ENCODE results near the gene TSPAN4.

The TSPAN4 gene

GRCh38 chr11:819129-819931 lies 23.3 kb upstream of the TSPAN4 start:
- H3K27ac ChIP-seq (ENCODE audit: low read length), result peak overlapping the region; percentile 52
- peaks cover 11% of the 10 kb centered on the region; the same call in 1 of the 2 replicates for H3K79me2 ChIP-seq (ENCODE audit: low read length)
- H3K4me3 ChIP-seq (ENCODE audit: low read length), result peak overlapping the region; percentile 86
- H3K9ac ChIP-seq (ENCODE audit: low read length), result peak overlapping the region; percentile 86
- H3K4me2 ChIP-seq (ENCODE audit: low read length), result peak overlapping the region; percentile 99
- H4K20me1 ChIP-seq (ENCODE audit: insufficient read depth, low read length), result peaks cover 16% of the 10 kb centered on the region
- no peak for TF ChIP-seq CTCF (IDR thresholded peaks at IDR 0.05; ENCODE audit: low read depth, low read length)
- no peak for TF ChIP-seq EZH2phosphoT487 (IDR thresholded peaks at IDR 0.05; ENCODE audit: low read depth)
- no peak overlapping the region for H2AFZ ChIP-seq (ENCODE audit: low read depth, low read length)
- no peaks in the 10 kb centered on the region for H3K9me3 ChIP-seq (ENCODE audit: insufficient read depth, low read length)
- no peaks in the 10 kb centered on the region for H3K27me3 ChIP-seq (ENCODE audit: low read depth, low read length)
- peaks cover 2% of the 10 kb centered on the region for H3K36me3 ChIP-seq (replicated peaks; ENCODE audit: low read depth, low read length)
- peaks cover 11% of the 10 kb centered on the region for H3K4me1 ChIP-seq (ENCODE audit: low read length)

- H3K27me3 ChIP-seq (ENCODE audit: low read depth, low read length), result no peaks in the 10 kb centered on the region
- peaks cover 11% of the 10 kb centered on the region for H3K4me1 ChIP-seq (ENCODE audit: low read length)
- peaks cover 11% of the 10 kb centered on the region; the same call in 1 of the 2 replicates for H3K79me2 ChIP-seq (ENCODE audit: low read length)
- TF ChIP-seq EZH2phosphoT487 (IDR thresholded peaks at IDR 0.05; ENCODE audit: low read depth) (no peak), CTCF (IDR thresholded peaks at IDR 0.05; ENCODE audit: low read depth, low read length) (no peak)
- H3K36me3 ChIP-seq (replicated peaks; ENCODE audit: low read depth, low read length), result peaks cover 8% of the 10 kb centered on the region
- peak overlapping the region; percentile 99 for H3K4me2 ChIP-seq (ENCODE audit: low read length)
- H3K9ac ChIP-seq (ENCODE audit: low read length), result peak overlapping the region; percentile 86
- peaks cover 16% of the 10 kb centered on the region for H4K20me1 ChIP-seq (ENCODE audit: insufficient read depth, low read length)
- H3K4me3 ChIP-seq (ENCODE audit: low read length), result peak overlapping the region; percentile 86
- H3K27ac ChIP-seq (ENCODE audit: low read length), result peak overlapping the region; percentile 52
- H2AFZ ChIP-seq (ENCODE audit: low read depth, low read length), result no peak overlapping the region
- H3K9me3 ChIP-seq (ENCODE audit: insufficient read depth, low read length), result no peaks in the 10 kb centered on the region
Observed at GRCh38 chr11:819943-820649, 22.6 kb upstream of the TSPAN4 start.

- no peak overlapping the region for H3K27ac ChIP-seq (ENCODE audit: low read length)
- peaks cover 11% of the 10 kb centered on the region for H3K36me3 ChIP-seq (replicated peaks; ENCODE audit: low read depth, low read length)
- H3K79me2 ChIP-seq (ENCODE audit: low read length), result peaks cover 11% of the 10 kb centered on the region; the same call in 1 of the 2 replicates
- TF ChIP-seq EZH2phosphoT487 (IDR thresholded peaks at IDR 0.05; ENCODE audit: low read depth) (no peak), CTCF (IDR thresholded peaks at IDR 0.05; ENCODE audit: low read depth, low read length) (no peak)
- peaks cover 16% of the 10 kb centered on the region for H4K20me1 ChIP-seq (ENCODE audit: insufficient read depth, low read length)
- no peaks in the 10 kb centered on the region for H3K27me3 ChIP-seq (ENCODE audit: low read depth, low read length)
- H3K4me2 ChIP-seq (ENCODE audit: low read length), result peak overlapping the region; percentile 99
- H3K4me1 ChIP-seq (ENCODE audit: low read length), result peaks cover 15% of the 10 kb centered on the region
- H2AFZ ChIP-seq (ENCODE audit: low read depth, low read length), result no peak overlapping the region
- peak overlapping the region; percentile 86 for H3K9ac ChIP-seq (ENCODE audit: low read length)
- H3K9me3 ChIP-seq (ENCODE audit: insufficient read depth, low read length), result no peaks in the 10 kb centered on the region
- peak overlapping the region; percentile 86 for H3K4me3 ChIP-seq (ENCODE audit: low read length)
Observed at GRCh38 chr11:820655-821511, 21.8 kb upstream of the TSPAN4 start.
